ENCODE results near the gene TASP1. TPM values are rescaled to one million over a fixed set of nuclear protein-coding genes. Genes with fewer than 3 reads are reported as not detected.
"Not testable (repeated sequence)": the region's sequence is repeated elsewhere in the genome, so short reads cannot be mapped to it uniquely, and the experiment has no call there.

The TASP1 gene
- total and polyA plus RNA-seq, 2 donors (not counting 1 experiment from before 2014, with no cell fraction given): 6.4 to 23.9 TPM

- no peak overlapping the region for H3K4me2 ChIP-seq (replicated peaks; ENCODE audit: low read depth, low read length, poor library complexity, severe bottlenecking)
- no peaks in the 10 kb centered on the region for H3K79me2 ChIP-seq (ENCODE audit: control insufficient read depth, insufficient read depth, low read length)
- ChIA-PET POLR2A (no interaction called here), CTCF (no interaction called here)
- intact Hi-C loops (cut with micrococcal nuclease): no loop called here
- no peaks in the 10 kb centered on the region for H4K20me1 ChIP-seq (ENCODE audit: control insufficient read depth, insufficient read depth, low read length, poor library complexity, severe bottlenecking)
- Mint-ChIP-seq H3K9me3 (ENCODE audit: insufficient read depth) (no peaks in the 10 kb centered on the region), H3K27me3 (no peaks in the 10 kb centered on the region), H3K27ac (no peak overlapping the region), H3K4me3 (no peak overlapping the region), H3K4me1 (no peaks in the 10 kb centered on the region)
- no peak overlapping the region for H3K27ac ChIP-seq (ENCODE audit: low read length in 2 of 2)
- no peak overlapping the region for H2AFZ ChIP-seq (ENCODE audit: insufficient read depth, low read depth, low read length, poor library complexity, severe bottlenecking)
- peaks cover 7 to 16% of the 10 kb centered on the region in 2 experiments for H3K36me3 ChIP-seq (replicated peaks in 1 of 2; ENCODE audit: control extremely low read depth in 1 of 2, control insufficient read depth in 1 of 2, extremely low read depth in 1 of 2, insufficient read depth in 2 of 2, low read length in 1 of 2)
- peaks cover 0 to 1% (median 0%) of the 10 kb centered on the region in 3 donors for H3K9me3 ChIP-seq (ENCODE audit: control extremely low read depth in 1 of 3, control insufficient read depth in 2 of 3, insufficient read depth in 1 of 3, low read length in 2 of 3)
- no peak overlapping the region for H3K4me3 ChIP-seq (ENCODE audit: control extremely low read depth in 1 of 5, extremely low read depth in 1 of 5, insufficient read depth in 1 of 5, low read depth in 2 of 5, low read length in 4 of 5)
- TF ChIP-seq EZH2 (IDR thresholded peaks at IDR 0.05; ENCODE audit: borderline replicate concordance, insufficient read depth, low read depth, low read length, poor library complexity, severe bottlenecking) (no peak), CTCF (IDR thresholded peaks at IDR 0.05) (no peak)
- no peaks in the 10 kb centered on the region for H3K4me1 ChIP-seq (ENCODE audit: control insufficient read depth in 2 of 2, insufficient read depth in 2 of 2, low read length in 2 of 2)
- no peak overlapping the region for H3K9ac ChIP-seq (ENCODE audit: low read length)
- ATAC-seq (ENCODE audit: low read depth) (no peak), DNase-seq (no peak)
- WGBS (ENCODE audit: insufficient coverage): 100% methylated on average over 3 of the region's 5 CpGs
- no peaks in the 10 kb centered on the region for H3K27me3 ChIP-seq (replicated peaks in 1 of 4; ENCODE audit: control extremely low read depth in 1 of 4, control insufficient read depth in 3 of 4, insufficient read depth in 4 of 4, low read length in 3 of 4)
These were observed 152.0 kb downstream of the TASP1 start for GRCh38 chr20:13486694-13487093.

GRCh38 chr20:13485576-13485975, 153.2 kb downstream of the TASP1 start:
- H3K9ac ChIP-seq (ENCODE audit: low read length): no peak overlapping the region
- H3K4me3 ChIP-seq (ENCODE audit: control extremely low read depth in 1 of 5, extremely low read depth in 1 of 5, insufficient read depth in 1 of 5, low read depth in 2 of 5, low read length in 4 of 5): no peak overlapping the region
- no peak overlapping the region for H2AFZ ChIP-seq (ENCODE audit: insufficient read depth, low read depth, low read length, poor library complexity, severe bottlenecking)
- ChIA-PET CTCF (no interaction called here), POLR2A (no interaction called here)
- H3K27ac ChIP-seq (ENCODE audit: low read length in 2 of 2): no peak overlapping the region
- Mint-ChIP-seq H3K27ac (no peak overlapping the region), H3K9me3 (ENCODE audit: insufficient read depth) (no peaks in the 10 kb centered on the region), H3K27me3 (no peaks in the 10 kb centered on the region), H3K4me3 (no peak overlapping the region), H3K4me1 (no peaks in the 10 kb centered on the region)
- H3K79me2 ChIP-seq (ENCODE audit: control insufficient read depth, insufficient read depth, low read length): no peaks in the 10 kb centered on the region
- intact Hi-C loops (cut with micrococcal nuclease): no loop called here
- H3K4me2 ChIP-seq (replicated peaks; ENCODE audit: low read depth, low read length, poor library complexity, severe bottlenecking): no peak overlapping the region
- WGBS (ENCODE audit: insufficient coverage): no CpG with 5 or more reads among the region's 3 CpGs
- no peaks in the 10 kb centered on the region for H3K4me1 ChIP-seq (ENCODE audit: control insufficient read depth in 2 of 2, insufficient read depth in 2 of 2, low read length in 2 of 2)
- H3K36me3 ChIP-seq (replicated peaks in 1 of 2; ENCODE audit: control extremely low read depth in 1 of 2, control insufficient read depth in 1 of 2, extremely low read depth in 1 of 2, insufficient read depth in 2 of 2, low read length in 1 of 2): peaks cover 7 to 22% of the 10 kb centered on the region in 2 experiments
- DNase-seq (no peak), ATAC-seq (ENCODE audit: low read depth) (no peak)
- no peaks in the 10 kb centered on the region for H4K20me1 ChIP-seq (ENCODE audit: control insufficient read depth, insufficient read depth, low read length, poor library complexity, severe bottlenecking)
- H3K27me3 ChIP-seq (replicated peaks in 1 of 4; ENCODE audit: control extremely low read depth in 1 of 4, control insufficient read depth in 3 of 4, insufficient read depth in 4 of 4, low read length in 3 of 4): no peaks in the 10 kb centered on the region
- TF ChIP-seq EZH2 (IDR thresholded peaks at IDR 0.05; ENCODE audit: borderline replicate concordance, insufficient read depth, low read depth, low read length, poor library complexity, severe bottlenecking) (no peak), CTCF (IDR thresholded peaks at IDR 0.05) (no peak)
- H3K9me3 ChIP-seq (ENCODE audit: control extremely low read depth in 1 of 3, control insufficient read depth in 2 of 3, insufficient read depth in 1 of 3, low read length in 2 of 3): peaks cover 0 to 2% (median 0%) of the 10 kb centered on the region in 3 donors

GRCh38 chr20:13485019-13485418, 153.7 kb downstream of the TASP1 start:
- no CpG with 5 or more reads among the region's 1 CpG for WGBS (ENCODE audit: insufficient coverage)
- H3K27ac Mint-ChIP-seq; H3K4me3 ChIP-seq (ENCODE audit: control extremely low read depth in 1 of 5, extremely low read depth in 1 of 5, insufficient read depth in 1 of 5, low read depth in 2 of 5, low read length in 4 of 5); H3K27ac ChIP-seq (ENCODE audit: low read length in 2 of 2); CTCF ChIA-PET; H3K4me3 Mint-ChIP-seq; H3K27me3 Mint-ChIP-seq; DNase-seq; intact Hi-C loops (cut with micrococcal nuclease); H3K79me2 ChIP-seq (ENCODE audit: control insufficient read depth, insufficient read depth, low read length); ATAC-seq (ENCODE audit: low read depth); POLR2A ChIA-PET; H3K4me2 ChIP-seq (replicated peaks; ENCODE audit: low read depth, low read length, poor library complexity, severe bottlenecking); H3K9me3 Mint-ChIP-seq (ENCODE audit: insufficient read depth); H3K9me3 ChIP-seq (ENCODE audit: control extremely low read depth in 1 of 3, control insufficient read depth in 2 of 3, insufficient read depth in 1 of 3, low read length in 2 of 3); H3K27me3 ChIP-seq (replicated peaks in 1 of 4; ENCODE audit: control extremely low read depth in 1 of 4, control insufficient read depth in 3 of 4, insufficient read depth in 4 of 4, low read length in 3 of 4); H4K20me1 ChIP-seq (ENCODE audit: control insufficient read depth, insufficient read depth, low read length, poor library complexity, severe bottlenecking); H2AFZ ChIP-seq (ENCODE audit: insufficient read depth, low read depth, low read length, poor library complexity, severe bottlenecking); H3K9ac ChIP-seq (ENCODE audit: low read length); H3K4me1 Mint-ChIP-seq; H3K4me1 ChIP-seq (ENCODE audit: control insufficient read depth in 2 of 2, insufficient read depth in 2 of 2, low read length in 2 of 2): not testable (repeated sequence)
- H3K36me3 ChIP-seq (replicated peaks in 1 of 2; ENCODE audit: control extremely low read depth in 1 of 2, control insufficient read depth in 1 of 2, extremely low read depth in 1 of 2, insufficient read depth in 2 of 2, low read length in 1 of 2): peaks cover 7 to 22% of the 10 kb centered on the region in 2 experiments

Measured in B cell (primary cell).